ENCODE results near the gene MYT1. TPM values are rescaled to one million over a fixed set of nuclear protein-coding genes. Genes with fewer than 3 reads are reported as not detected.
A peak's percentile ranks its signal among the peaks of the same experiment; 100 is the strongest.

Gene MYT1
- total and polyA plus RNA-seq, 2 of the 13 experiments (the other 11 are each of a cell fraction or from before 2014, with no cell fraction given), result 0.58 to 2.5 TPM

DNA sequence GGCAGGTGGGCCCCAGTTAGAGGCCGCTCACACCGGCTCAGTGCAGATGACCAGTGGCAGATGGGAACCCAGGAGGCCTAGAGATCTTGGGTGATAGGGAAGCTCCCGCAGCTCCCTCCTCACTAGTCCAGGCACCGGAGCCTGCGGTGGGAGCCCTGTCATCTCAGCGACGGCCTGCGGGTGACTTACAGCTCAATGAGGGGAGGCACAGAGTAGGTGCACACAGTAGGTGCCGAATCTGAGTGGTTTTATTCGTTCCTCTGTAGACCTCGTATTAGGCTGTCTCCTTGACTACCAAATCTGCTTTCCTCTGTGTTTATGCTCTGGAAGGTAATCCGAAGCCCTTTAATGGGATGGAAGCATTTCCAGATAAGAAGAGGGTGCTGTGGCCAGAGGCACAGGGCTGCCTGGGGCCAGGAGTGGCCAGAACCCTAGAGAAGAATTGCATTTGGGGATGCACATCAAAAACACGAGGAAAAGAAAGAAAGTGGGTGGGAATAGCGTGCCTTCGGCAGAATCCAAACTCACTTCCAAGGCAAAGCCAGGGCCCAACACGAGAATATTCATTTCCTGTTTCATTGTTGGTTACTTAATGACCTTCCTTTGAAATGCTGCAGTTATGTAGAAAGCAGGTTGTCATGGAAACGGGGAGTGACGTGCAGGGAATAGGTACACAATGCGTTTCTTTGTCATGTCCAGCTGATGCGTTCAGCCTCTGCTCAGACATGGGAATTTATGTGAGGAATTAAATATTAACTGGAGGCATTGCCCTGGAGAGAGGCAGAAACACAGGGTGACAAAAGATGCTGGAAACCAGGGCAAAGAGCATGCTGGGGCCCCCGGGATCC lies 24.7 kb downstream of the MYT1 start (continued):
- TF ChIP-seq NFIC (IDR thresholded peaks at IDR 0.05; ENCODE audit: low read length) (no peak), KLF12 (CRISPR knock-in tag; IDR thresholded peaks at IDR 0.05; ENCODE audit: borderline replicate concordance) (no peak), ZNF282 (IDR thresholded peaks at IDR 0.05; ENCODE audit: partially characterized antibody) (no peak), ZNF12 (CRISPR knock-in tag; IDR thresholded peaks at IDR 0.05) (peak; percentile 57; the same call in 1 of the 2 replicates), NFE2L2 (IDR thresholded peaks at IDR 0.05; ENCODE audit: low read length) (no peak), ZNF672 (CRISPR knock-in tag; IDR thresholded peaks at IDR 0.05) (no peak), TOPORS (CRISPR knock-in tag; IDR thresholded peaks at IDR 0.05) (no peak; the same call in 1 of the 2 replicates), ZNF616 (CRISPR knock-in tag; IDR thresholded peaks at IDR 0.05; ENCODE audit: low read depth) (no peak), POLR2A (IDR thresholded peaks at IDR 0.05; ENCODE audit: insufficient read depth in 1 of 2, low read depth in 2 of 2, low read length in 2 of 2) (no peak), NAIF1 (CRISPR knock-in tag; IDR thresholded peaks at IDR 0.05; ENCODE audit: borderline replicate concordance) (no peak), WIZ (CRISPR knock-in tag; IDR thresholded peaks at IDR 0.05) (0 out of 2 replicates have a peak, but pooled peaks have one; percentile 38), ZNF775 (CRISPR knock-in tag; IDR thresholded peaks at IDR 0.05; ENCODE audit: borderline replicate concordance) (no peak), STAT5B (CRISPR knock-in tag; IDR thresholded peaks at IDR 0.05) (no peak), ZNF567 (CRISPR knock-in tag; IDR thresholded peaks at IDR 0.05; ENCODE audit: borderline replicate concordance) (0 out of 2 replicates have a peak, but pooled peaks have one; percentile 72), AGO1 (IDR thresholded peaks at IDR 0.05; ENCODE audit: low read depth, low read length, poor library complexity, severe bottlenecking) (no peak), SP4 (CRISPR knock-in tag; IDR thresholded peaks at IDR 0.05) (peak; percentile 22; the same call in 1 of the 2 replicates), KDM5B (CRISPR knock-in tag; IDR thresholded peaks at IDR 0.05; ENCODE audit: borderline replicate concordance) (no peak), RFXANK (CRISPR knock-in tag; IDR thresholded peaks at IDR 0.05) (no peak)
- TF ChIP-seq, protein P1, sequence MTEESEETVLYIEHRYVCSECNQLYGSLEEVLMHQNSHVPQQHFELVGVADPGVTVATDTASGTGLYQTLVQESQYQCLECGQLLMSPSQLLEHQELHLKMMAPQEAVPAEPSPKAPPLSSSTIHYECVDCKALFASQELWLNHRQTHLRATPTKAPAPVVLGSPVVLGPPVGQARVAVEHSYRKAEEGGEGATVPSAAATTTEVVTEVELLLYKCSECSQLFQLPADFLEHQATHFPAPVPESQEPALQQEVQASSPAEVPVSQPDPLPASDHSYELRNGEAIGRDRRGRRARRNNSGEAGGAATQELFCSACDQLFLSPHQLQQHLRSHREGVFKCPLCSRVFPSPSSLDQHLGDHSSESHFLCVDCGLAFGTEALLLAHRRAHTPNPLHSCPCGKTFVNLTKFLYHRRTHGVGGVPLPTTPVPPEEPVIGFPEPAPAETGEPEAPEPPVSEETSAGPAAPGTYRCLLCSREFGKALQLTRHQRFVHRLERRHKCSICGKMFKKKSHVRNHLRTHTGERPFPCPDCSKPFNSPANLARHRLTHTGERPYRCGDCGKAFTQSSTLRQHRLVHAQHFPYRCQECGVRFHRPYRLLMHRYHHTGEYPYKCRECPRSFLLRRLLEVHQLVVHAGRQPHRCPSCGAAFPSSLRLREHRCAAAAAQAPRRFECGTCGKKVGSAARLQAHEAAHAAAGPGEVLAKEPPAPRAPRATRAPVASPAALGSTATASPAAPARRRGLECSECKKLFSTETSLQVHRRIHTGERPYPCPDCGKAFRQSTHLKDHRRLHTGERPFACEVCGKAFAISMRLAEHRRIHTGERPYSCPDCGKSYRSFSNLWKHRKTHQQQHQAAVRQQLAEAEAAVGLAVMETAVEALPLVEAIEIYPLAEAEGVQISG (CRISPR knock-in tag; IDR thresholded peaks at IDR 0.05), result peak; percentile 44; the same call in 1 of the 2 replicates
- TF ChIP-seq, protein P2, sequence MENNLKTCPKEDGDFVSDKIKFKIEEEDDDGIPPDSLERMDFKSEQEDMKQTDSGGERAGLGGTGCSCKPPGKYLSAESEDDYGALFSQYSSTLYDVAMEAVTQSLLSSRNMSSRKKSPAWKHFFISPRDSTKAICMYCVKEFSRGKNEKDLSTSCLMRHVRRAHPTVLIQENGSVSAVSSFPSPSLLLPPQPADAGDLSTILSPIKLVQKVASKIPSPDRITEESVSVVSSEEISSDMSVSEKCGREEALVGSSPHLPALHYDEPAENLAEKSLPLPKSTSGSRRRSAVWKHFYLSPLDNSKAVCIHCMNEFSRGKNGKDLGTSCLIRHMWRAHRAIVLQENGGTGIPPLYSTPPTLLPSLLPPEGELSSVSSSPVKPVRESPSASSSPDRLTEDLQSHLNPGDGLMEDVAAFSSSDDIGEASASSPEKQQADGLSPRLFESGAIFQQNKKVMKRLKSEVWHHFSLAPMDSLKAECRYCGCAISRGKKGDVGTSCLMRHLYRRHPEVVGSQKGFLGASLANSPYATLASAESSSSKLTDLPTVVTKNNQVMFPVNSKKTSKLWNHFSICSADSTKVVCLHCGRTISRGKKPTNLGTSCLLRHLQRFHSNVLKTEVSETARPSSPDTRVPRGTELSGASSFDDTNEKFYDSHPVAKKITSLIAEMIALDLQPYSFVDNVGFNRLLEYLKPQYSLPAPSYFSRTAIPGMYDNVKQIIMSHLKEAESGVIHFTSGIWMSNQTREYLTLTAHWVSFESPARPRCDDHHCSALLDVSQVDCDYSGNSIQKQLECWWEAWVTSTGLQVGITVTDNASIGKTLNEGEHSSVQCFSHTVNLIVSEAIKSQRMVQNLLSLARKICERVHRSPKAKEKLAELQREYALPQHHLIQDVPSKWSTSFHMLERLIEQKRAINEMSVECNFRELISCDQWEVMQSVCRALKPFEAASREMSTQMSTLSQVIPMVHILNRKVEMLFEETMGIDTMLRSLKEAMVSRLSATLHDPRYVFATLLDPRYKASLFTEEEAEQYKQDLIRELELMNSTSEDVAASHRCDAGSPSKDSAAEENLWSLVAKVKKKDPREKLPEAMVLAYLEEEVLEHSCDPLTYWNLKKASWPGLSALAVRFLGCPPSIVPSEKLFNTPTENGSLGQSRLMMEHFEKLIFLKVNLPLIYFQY (CRISPR knock-in tag; IDR thresholded peaks at IDR 0.05; ENCODE audit: borderline replicate concordance), result no peak
- TF ChIP-seq, protein P3, sequence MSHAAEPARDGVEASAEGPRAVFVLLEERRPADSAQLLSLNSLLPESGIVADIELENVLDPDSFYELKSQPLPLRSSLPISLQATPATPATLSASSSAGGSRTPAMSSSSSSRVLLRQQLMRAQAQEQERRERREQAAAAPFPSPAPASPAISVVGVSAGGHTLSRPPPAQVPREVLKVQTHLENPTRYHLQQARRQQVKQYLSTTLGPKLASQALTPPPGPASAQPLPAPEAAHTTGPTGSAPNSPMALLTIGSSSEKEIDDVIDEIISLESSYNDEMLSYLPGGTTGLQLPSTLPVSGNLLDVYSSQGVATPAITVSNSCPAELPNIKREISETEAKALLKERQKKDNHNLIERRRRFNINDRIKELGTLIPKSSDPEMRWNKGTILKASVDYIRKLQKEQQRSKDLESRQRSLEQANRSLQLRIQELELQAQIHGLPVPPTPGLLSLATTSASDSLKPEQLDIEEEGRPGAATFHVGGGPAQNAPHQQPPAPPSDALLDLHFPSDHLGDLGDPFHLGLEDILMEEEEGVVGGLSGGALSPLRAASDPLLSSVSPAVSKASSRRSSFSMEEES (CRISPR knock-in tag; IDR thresholded peaks at IDR 0.05), result peak; percentile 63
- TF ChIP-seq, protein P4, sequence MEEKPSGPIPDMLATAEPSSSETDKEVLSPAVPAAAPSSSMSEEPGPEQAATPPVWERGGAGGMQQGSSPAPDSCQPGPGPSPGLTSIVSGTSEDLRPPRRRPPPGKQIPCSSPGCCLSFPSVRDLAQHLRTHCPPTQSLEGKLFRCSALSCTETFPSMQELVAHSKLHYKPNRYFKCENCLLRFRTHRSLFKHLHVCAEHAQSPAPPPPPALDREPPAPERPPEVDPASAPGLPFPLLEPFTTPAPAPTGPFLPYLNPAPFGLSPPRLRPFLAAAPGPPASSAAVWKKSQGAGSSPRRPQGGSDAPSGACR (CRISPR knock-in tag; IDR thresholded peaks at IDR 0.05), result no peak

All from HepG2 (cell line).